Keratinocyte (primary cell): Measurements from ENCODE around the gene AOPEP. TPM values are rescaled to one million over a fixed set of nuclear protein-coding genes. Genes with fewer than 3 reads are reported as not detected.

ENCODE experiments used
- DNase-seq: peaks from one replicate; pipeline ENCODE4 v3.0.0-alpha.2; 2011; ENCODE audit warnings: low read depth, missing footprints, low spot score
- FAIRE-seq: peaks from 2 replicates; lab custom pipeline; 2011; peaks lifted over from hg19 to GRCh38; lab: Jason Lieb, UNC
- H2AFZ ChIP-seq: 2 replicates; pipeline ENCODE4 v1.6.0; 2012; ENCODE audit warnings: low read length, control low read depth, inconsistent platforms; ENCODE audit not compliant: control insufficient read depth
- H3K27ac ChIP-seq: 2 replicates; pipeline ENCODE4 v1.5.1; 2011; ENCODE audit warnings: low read length; ENCODE audit not compliant: control insufficient read depth, insufficient read depth
- H3K27me3 ChIP-seq: 3 replicates; pipeline ENCODE4 v1.6.0; 2011; ENCODE audit warnings: low read length; ENCODE audit not compliant: control insufficient read depth, insufficient read depth; ENCODE audit errors: extremely low read depth
- H3K36me3 ChIP-seq, 2 experiments: 2 replicates in 1 of 2; 3 replicates in 1 of 2; pipeline ENCODE4 v1.5.1; 2011; ENCODE audit warnings: low read length in 2 of 2, mild to moderate bottlenecking in 1 of 2; ENCODE audit not compliant: control insufficient read depth in 2 of 2, insufficient read depth in 2 of 2; ENCODE audit errors: extremely low read depth in 1 of 2
- H3K4me1 ChIP-seq: 3 replicates; pipeline ENCODE4 v1.5.1; 2011; ENCODE audit warnings: low read length; ENCODE audit not compliant: control insufficient read depth, insufficient read depth; ENCODE audit errors: extremely low read depth
- H3K4me2 ChIP-seq: 3 replicates; pipeline ENCODE4 v1.6.0; 2011; ENCODE audit warnings: low read depth, low read length; ENCODE audit not compliant: control insufficient read depth, insufficient read depth; ENCODE audit errors: extremely low read depth
- H3K4me3 ChIP-seq, 3 experiments: fragments of 200-600 bp in 1 of 3; sonication (generic) in 1 of 3; 2 replicates in 2 of 3; 3 replicates in 1 of 3; pipeline ENCODE4 v1.5.1; 2011 to 2016; ENCODE audit warnings: low read length in 3 of 3, mild to moderate bottlenecking in 3 of 3, control low read depth in 2 of 3, inconsistent platforms in 1 of 3, low read depth in 1 of 3, mixed read lengths in 1 of 3, mixed run types in 1 of 3, moderate library complexity in 1 of 3; ENCODE audit not compliant: control insufficient read depth in 2 of 3, insufficient read depth in 2 of 3; ENCODE audit errors: extremely low read depth in 1 of 3
- H3K79me2 ChIP-seq: 2 replicates; pipeline ENCODE4 v1.6.0; 2012; ENCODE audit warnings: low read length; ENCODE audit not compliant: control insufficient read depth, insufficient read depth
- H3K9ac ChIP-seq: 3 replicates; pipeline ENCODE4 v1.6.0; 2011; ENCODE audit warnings: low read length; ENCODE audit not compliant: control insufficient read depth, insufficient read depth; ENCODE audit errors: extremely low read depth
- H3K9me1 ChIP-seq: 3 replicates; pipeline ENCODE4 v1.6.0; 2011; ENCODE audit warnings: low read length; ENCODE audit not compliant: control insufficient read depth, insufficient read depth; ENCODE audit errors: extremely low read depth
- H3K9me3 ChIP-seq: 2 replicates; pipeline ENCODE4 v1.5.1; 2012; ENCODE audit warnings: low read depth, low read length; ENCODE audit not compliant: control insufficient read depth
- H4K20me1 ChIP-seq: 3 replicates; pipeline ENCODE4 v1.6.0; 2011; ENCODE audit warnings: low read length; ENCODE audit not compliant: control insufficient read depth, insufficient read depth; ENCODE audit errors: extremely low read depth
- EZH2 ChIP-seq: IDR thresholded peaks from one replicate; pipeline ENCODE4 v1.6.1; 2012; ENCODE audit warnings: inconsistent platforms, mild to moderate bottlenecking, low read length, moderate library complexity
- dilution Hi-C: fragments of 300-500 bp; cut with MboI; formaldehyde crosslinking; loops from one replicate; pipeline ENCODE4 v1.7.0; 2020; ENCODE audit warnings: low sequenced_read_pairs; ENCODE audit not compliant: extremely low pct_ligation_motif_present
- polyA plus RNA-seq, 5 experiments: library from polyadenylated mRNA; depleted of rRNA in 3 of 5; stranded (reverse) in 3 of 5; stranded (forward) in 1 of 5; unstranded in 1 of 5; fragments of >200 nt; gene quantifications; 1 replicate in 1 of 5; 2 replicates in 3 of 5; 3 replicates in 1 of 5; pipeline versions ENCODE4 v1.2.1 to v1.2.3, GENCODE V29; 2011 to 2012; ENCODE audit warnings: missing spikeins in 2 of 5, low read depth in 1 of 5, low replicate concordance in 1 of 5
- TF ChIP-seq, protein P1 (sequence below), 3 experiments: IDR thresholded peaks in 1 of 3; conservative IDR thresholded peaks in 1 of 3; optimal IDR thresholded peaks in 1 of 3; 2 replicates in 2 of 3; 3 replicates in 1 of 3; pipeline versions ENCODE3 to v1.5.1; 2011; ENCODE audit warnings: low read length in 3 of 3, mild to moderate bottlenecking in 3 of 3, moderate library complexity in 2 of 3, control low read depth in 1 of 3, inconsistent platforms in 1 of 3; ENCODE audit not compliant: insufficient read depth in 2 of 3; ENCODE audit errors: extremely low read depth in 1 of 3

AOPEP gene
- polyA plus RNA-seq, 1 donor (not counting 4 experiments of a cell fraction or from before 2014, with no cell fraction given): 27.0 TPM

DNA sequence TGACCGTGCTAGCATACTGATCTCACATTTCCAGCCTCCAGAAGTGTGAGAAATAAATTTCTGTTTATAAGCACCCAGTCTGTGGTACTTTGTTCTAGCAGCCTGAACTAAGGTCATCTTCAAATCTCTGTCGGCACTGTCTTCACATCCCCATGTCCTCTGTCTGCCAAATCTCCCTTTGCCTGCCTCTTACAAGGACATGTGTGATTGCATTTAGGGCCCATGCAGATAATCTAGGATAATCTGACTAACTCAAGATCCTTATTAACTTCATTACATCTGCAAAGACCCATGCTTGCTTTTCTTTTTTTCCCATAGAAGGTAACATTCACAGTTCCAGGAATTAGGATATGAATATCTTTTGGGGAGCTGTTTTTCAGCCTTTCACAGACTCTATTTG is 132.7 kb downstream of the AOPEP start:
- no peak overlapping the region for H3K27ac ChIP-seq
- no peaks in the 10 kb centered on the region for H3K79me2 ChIP-seq
- H3K4me1 ChIP-seq: peaks cover 6% of the 10 kb centered on the region
- H3K4me3 ChIP-seq: no peak overlapping the region
- FAIRE-seq (no peak), DNase-seq (no peak)
- H3K9me1 ChIP-seq: peaks cover 2% of the 10 kb centered on the region
- no peak overlapping the region for H3K4me2 ChIP-seq
- no peaks in the 10 kb centered on the region for H3K36me3 ChIP-seq
- dilution Hi-C loops: no loop called here
- H3K9me3 ChIP-seq: no peaks in the 10 kb centered on the region
- no peak for TF ChIP-seq EZH2
- no peak overlapping the region for H2AFZ ChIP-seq
- no peaks in the 10 kb centered on the region for H3K27me3 ChIP-seq
- no peaks in the 10 kb centered on the region for H4K20me1 ChIP-seq
- H3K9ac ChIP-seq: no peak overlapping the region

DNA sequence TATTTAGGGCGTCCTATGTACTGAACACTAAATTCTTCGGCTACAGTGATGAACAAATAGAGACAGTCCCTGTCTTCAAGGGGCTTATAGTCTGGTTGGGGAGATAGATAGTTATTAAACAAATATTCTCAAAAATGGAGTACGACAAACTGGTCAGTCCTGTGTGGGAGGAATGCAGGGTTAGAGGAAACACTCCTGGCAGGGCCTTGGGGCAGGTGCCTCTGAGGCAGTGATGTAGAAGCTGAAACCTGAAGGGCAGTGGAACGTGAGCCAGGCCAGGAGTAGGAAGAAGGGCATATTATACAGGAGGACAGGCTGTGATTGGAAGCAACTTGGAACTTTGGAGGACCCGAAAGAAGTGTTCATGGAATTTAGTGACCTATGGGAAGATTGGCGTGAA is 133.4 kb downstream of the AOPEP start:
- Histone ChIP-seq H3K4me2 (no peak overlapping the region), H3K4me3 (no peak overlapping the region), H3K9ac (no peak overlapping the region), H4K20me1 (no peaks in the 10 kb centered on the region), H3K27me3 (no peaks in the 10 kb centered on the region), H3K36me3 (no peaks in the 10 kb centered on the region), H3K79me2 (no peaks in the 10 kb centered on the region), H2AFZ (no peak overlapping the region), H3K9me3 (no peaks in the 10 kb centered on the region), H3K4me1 (peaks cover 6% of the 10 kb centered on the region), H3K27ac (no peak overlapping the region), H3K9me1 (peaks cover 2% of the 10 kb centered on the region)
- DNase-seq (no peak), FAIRE-seq (no peak)
- TF ChIP-seq EZH2: no peak
- TF ChIP-seq, protein P1, sequence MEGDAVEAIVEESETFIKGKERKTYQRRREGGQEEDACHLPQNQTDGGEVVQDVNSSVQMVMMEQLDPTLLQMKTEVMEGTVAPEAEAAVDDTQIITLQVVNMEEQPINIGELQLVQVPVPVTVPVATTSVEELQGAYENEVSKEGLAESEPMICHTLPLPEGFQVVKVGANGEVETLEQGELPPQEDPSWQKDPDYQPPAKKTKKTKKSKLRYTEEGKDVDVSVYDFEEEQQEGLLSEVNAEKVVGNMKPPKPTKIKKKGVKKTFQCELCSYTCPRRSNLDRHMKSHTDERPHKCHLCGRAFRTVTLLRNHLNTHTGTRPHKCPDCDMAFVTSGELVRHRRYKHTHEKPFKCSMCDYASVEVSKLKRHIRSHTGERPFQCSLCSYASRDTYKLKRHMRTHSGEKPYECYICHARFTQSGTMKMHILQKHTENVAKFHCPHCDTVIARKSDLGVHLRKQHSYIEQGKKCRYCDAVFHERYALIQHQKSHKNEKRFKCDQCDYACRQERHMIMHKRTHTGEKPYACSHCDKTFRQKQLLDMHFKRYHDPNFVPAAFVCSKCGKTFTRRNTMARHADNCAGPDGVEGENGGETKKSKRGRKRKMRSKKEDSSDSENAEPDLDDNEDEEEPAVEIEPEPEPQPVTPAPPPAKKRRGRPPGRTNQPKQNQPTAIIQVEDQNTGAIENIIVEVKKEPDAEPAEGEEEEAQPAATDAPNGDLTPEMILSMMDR (optimal IDR thresholded peaks at IDR 0.05 in 1 of 3, IDR thresholded peaks at IDR 0.05 in 1 of 3, conservative IDR thresholded peaks at IDR 0.05 in 1 of 3; ENCODE audit: extremely low read depth in 1 of 3, insufficient read depth in 2 of 3, low read length in 3 of 3): no peak
- dilution Hi-C loops: no loop called here
